Loucy (cell line): Measurements from ENCODE around the gene ZNF227.

Source experiments
- CTCF ChIP-seq: fragments of 200-600 bp; sonication (generic); conservative IDR thresholded peaks from 2 replicates; pipeline ENCODE4 v1.5.1; 2014; ENCODE audit warnings: mild to moderate bottlenecking, antibody characterized with exemption, low read length
- EZH2phosphoT487 ChIP-seq: fragments of 200-600 bp; IDR thresholded peaks from 2 replicates; pipeline ENCODE4 v1.6.1; 2018; ENCODE audit warnings: antibody characterized with exemption, mild to moderate bottlenecking, moderate library complexity, borderline replicate concordance

- TF ChIP-seq CTCF (no peak), EZH2phosphoT487 (no peak)
These were observed 48.5 kb downstream of the ZNF227 start for GRCh38 chr19:44260695-44261446.
